HepG2 (cell line): ENCODE results near the gene EYA4. TPM values are rescaled to one million over a fixed set of nuclear protein-coding genes. Genes with fewer than 3 reads are reported as not detected.

Experiments
- ATAC-seq: fragments of 200-7000 bp; cut with Tn5 transposase; 3 replicates; pipeline ENCODE4 v1.9.1; 2020; ENCODE audit warnings: mild to moderate bottlenecking, moderate library complexity
- BruUV-seq: library from RNA; stranded (reverse); fragments of 400-500 nt; replicated peaks from 2 replicates; lab custom pipeline; 2021; lab: Mats Ljungman, UMichigan
- CTCF ChIA-PET: fragments of 300-600 bp; formaldehyde crosslinking; extraction: SDS; loops from one replicate; lab custom pipeline; 2021; ENCODE audit warnings: low total read pairs, inconsistent platforms, low intra/inter-chr PET ratio; lab: Yijun Ruan, JAX
- POLR2A ChIA-PET: fragments of 350-600 bp; sonication (Branson Sonifier 250); formaldehyde crosslinking; loops from one replicate; lab custom pipeline; 2020; ENCODE audit warnings: antibody characterized with exemption, inconsistent platforms; lab: Yijun Ruan, JAX
- DNase-seq: peaks from one replicate; pipeline ENCODE4 v3.0.0-alpha.2; 2015; ENCODE audit warnings: low spot score
- FAIRE-seq: peaks from 3 replicates; lab custom pipeline; 2011; peaks lifted over from hg19 to GRCh38; lab: Jason Lieb, UNC
- H2AFZ ChIP-seq: one replicate; pipeline ENCODE4 v1.6.1; 2011; ENCODE audit warnings: low read length, inconsistent platforms
- H3K27ac ChIP-seq: fragments of 300-600 bp; 3 replicates; pipeline ENCODE4 v1.8.0; 2011; ENCODE audit warnings: mixed run types, mild to moderate bottlenecking, mixed read lengths, low read length, inconsistent platforms; ENCODE audit not compliant: insufficient read depth; ENCODE audit errors: extremely low read length
- H3K27me3 ChIP-seq, 2 experiments: fragments of 200-600 bp in 1 of 2; 2 replicates in 1 of 2; 3 replicates in 1 of 2; pipeline versions ENCODE4 v1.6.0 to v1.8.0; 2011; ENCODE audit warnings: low read length in 2 of 2, mild to moderate bottlenecking in 2 of 2, moderate library complexity in 2 of 2, inconsistent platforms in 1 of 2; ENCODE audit not compliant: insufficient read depth in 2 of 2, control insufficient read depth in 1 of 2
- H3K36me3 ChIP-seq, 2 experiments: fragments of 200-600 bp in 1 of 2; replicated peaks in 1 of 2; 2 replicates in 1 of 2; 3 replicates in 1 of 2; pipeline versions ENCODE4 v1.5.1 to v1.8.0; 2011; ENCODE audit warnings: low read length in 2 of 2, inconsistent platforms in 1 of 2; ENCODE audit not compliant: insufficient read depth in 2 of 2, control insufficient read depth in 1 of 2
- H3K4me1 ChIP-seq: 2 replicates; pipeline ENCODE4 v1.5.1; 2012; ENCODE audit warnings: low read length, inconsistent platforms; ENCODE audit not compliant: insufficient read depth
- H3K4me2 ChIP-seq: 2 replicates; pipeline ENCODE4 v1.6.0; 2011; ENCODE audit warnings: low read depth, low read length, inconsistent platforms
- H3K4me3 ChIP-seq, 3 experiments: fragments of 200-600 bp in 1 of 3; sonication (generic), shearing (Covaris generic) in 1 of 3; replicated peaks in 1 of 3; 2 replicates each; pipeline ENCODE4 v1.5.1; 2011 to 2016; ENCODE audit warnings: low read length in 3 of 3, inconsistent platforms in 2 of 3, low read depth in 2 of 3, mild to moderate bottlenecking in 2 of 3, control low read depth in 1 of 3, mixed read lengths in 1 of 3; ENCODE audit not compliant: insufficient read depth in 1 of 3
- H3K79me2 ChIP-seq: one replicate; pipeline ENCODE4 v1.6.1; 2011; ENCODE audit warnings: low read length, inconsistent platforms; ENCODE audit not compliant: insufficient read depth
- H3K9ac ChIP-seq: 2 replicates; pipeline ENCODE4 v1.6.0; 2011; ENCODE audit warnings: mild to moderate bottlenecking, low read depth, low read length, inconsistent platforms; ENCODE audit not compliant: insufficient read depth
- H3K9me3 ChIP-seq: 2 replicates; pipeline ENCODE4 v1.5.1; 2012; ENCODE audit warnings: mild to moderate bottlenecking, low read length
- H4K20me1 ChIP-seq: 2 replicates; pipeline ENCODE4 v1.6.0; 2011; ENCODE audit warnings: inconsistent platforms, mild to moderate bottlenecking, low read length, moderate library complexity; ENCODE audit not compliant: insufficient read depth
- ARID5B ChIP-seq: IDR thresholded peaks from 2 replicates; pipeline ENCODE4 v1.4.0; 2020; ENCODE audit warnings: mild to moderate bottlenecking, missing genetic modification reagents
- EEA1 ChIP-seq: sonication (generic); formaldehyde crosslinking; IDR thresholded peaks from 2 replicates; pipeline ENCODE4 v1.5.1; 2020; ENCODE audit warnings: mild to moderate bottlenecking, missing genetic modification reagents, borderline replicate concordance
- JUND ChIP-seq: sonication (generic); formaldehyde crosslinking; IDR thresholded peaks from 2 replicates; pipeline ENCODE4 v1.8.0; 2022; ENCODE audit warnings: mild to moderate bottlenecking, missing genetic modification reagents
- KLF16 ChIP-seq, 2 experiments: sonication (generic) in 1 of 2; formaldehyde crosslinking in 1 of 2; IDR thresholded peaks; 2 replicates each; pipeline versions ENCODE4 v1.6.1 to v1.8.0; 2016 to 2023; ENCODE audit warnings: missing genetic modification reagents in 2 of 2, missing compliant biosample characterization in 1 of 2
- MEIS2 ChIP-seq: sonication (generic); formaldehyde crosslinking; IDR thresholded peaks from 2 replicates; pipeline ENCODE4 v1.9.0; 2021; ENCODE audit warnings: mild to moderate bottlenecking, missing genetic modification reagents
- PHF8 ChIP-seq: sonication (generic); formaldehyde crosslinking; IDR thresholded peaks from 2 replicates; pipeline ENCODE4 v1.5.0; 2020; ENCODE audit warnings: missing genetic modification reagents
- ZC3H4 ChIP-seq: sonication (generic); formaldehyde crosslinking; IDR thresholded peaks from 2 replicates; pipeline ENCODE4 v1.4.0; 2020; ENCODE audit warnings: missing genetic modification reagents, borderline replicate concordance
- ZNF296 ChIP-seq: sonication (generic); formaldehyde crosslinking; conservative IDR thresholded peaks from 2 replicates; pipeline ENCODE4 v1.5.0; 2020; ENCODE audit warnings: mild to moderate bottlenecking, missing genetic modification reagents
- ZNF451 ChIP-seq: sonication (generic); formaldehyde crosslinking; IDR thresholded peaks from 2 replicates; pipeline ENCODE4 v1.5.0; 2020; ENCODE audit warnings: mild to moderate bottlenecking, missing genetic modification reagents
- WGBS: methylation state at CpG from one replicate; pipeline ENCODE4 v1.1.6; 2017; ENCODE audit warnings: low lambda C conversion rate; 5-methylcytosine and 5-hydroxymethylcytosine counted together
- in situ Hi-C: cut with HindIII; loops from 2 replicates; pipeline ENCODE4 v1.10.0; 2017; ENCODE audit warnings: low pct_unique_long_range_greater_than_20kb; ENCODE audit not compliant: extremely low pct_ligation_motif_present
- intact Hi-C: fragments of 100-400 bp; cut with micrococcal nuclease; formaldehyde crosslinking; loops from one replicate; pipeline ENCODE4 v1.10.0; 2022; ENCODE audit not compliant: unreplicated experiment
- polyA plus RNA-seq, 8 experiments: library from polyadenylated mRNA; depleted of rRNA in 3 of 8; stranded (reverse) in 7 of 8; unstranded in 1 of 8; fragments of >200 nt; fragmentation: Illumina TruSeq in 4 of 8; extraction: Trizol in 4 of 8; gene quantifications; 2 replicates each; pipeline versions ENCODE4 v1.2.1 to v1.2.3, GENCODE V29; 2011 to 2016; ENCODE audit warnings: low read depth in 4 of 8, missing spikeins in 1 of 8, mixed read lengths in 1 of 8; ENCODE audit not compliant: insufficient read depth in 1 of 8
- total RNA-seq, 5 experiments: library from RNA; depleted of rRNA; stranded (reverse); fragments of >200 nt; fragmentation: Illumina TruSeq; extraction: Trizol; gene quantifications; 2 replicates each; pipeline ENCODE4 v1.2.3, GENCODE V29; 2016; ENCODE audit warnings: low read depth in 1 of 5
- TF ChIP-seq, protein P1 (sequence below): sonication (generic); formaldehyde crosslinking; IDR thresholded peaks from 2 replicates; pipeline ENCODE4 v1.5.0; 2020; ENCODE audit warnings: mild to moderate bottlenecking, missing genetic modification reagents, moderate library complexity
- TF ChIP-seq, protein P2 (sequence below): sonication (generic); formaldehyde crosslinking; IDR thresholded peaks from 2 replicates; pipeline ENCODE4 v1.4.0; 2020; ENCODE audit warnings: mild to moderate bottlenecking, missing genetic modification reagents

EYA4 gene
- total and polyA plus RNA-seq, 2 of the 13 experiments (the other 11 are each of a cell fraction or from before 2014, with no cell fraction given), result not detected

- Histone ChIP-seq H2AFZ (no peak overlapping the region), H3K9ac (no peak overlapping the region), H3K9me3 (no peaks in the 10 kb centered on the region), H3K36me3 (no peaks in the 10 kb centered on the region), H3K4me3 (no peak overlapping the region), H3K79me2 (no peaks in the 10 kb centered on the region), H3K4me2 (no peak overlapping the region), H3K27ac (no peak overlapping the region), H4K20me1 (no peaks in the 10 kb centered on the region), H3K4me1 (no peaks in the 10 kb centered on the region), H3K27me3 (no peaks in the 10 kb centered on the region)
- ATAC-seq, result no peak
- intact Hi-C loops, result no loop called here
- in situ Hi-C loops, result no loop called here
- no TSS peak for BruUV-seq
- ChIA-PET POLR2A (no interaction called here), CTCF (no interaction called here)
- WGBS, result 13% methylated on average over 4 of the region's 4 CpGs
- no peak for FAIRE-seq
- no peak for DNase-seq
- TF ChIP-seq ZNF451 (CRISPR knock-in tag) (no peak), EEA1 (CRISPR knock-in tag) (no peak), ARID5B (no peak), PHF8 (no peak), KLF16 (CRISPR knock-in tag; IDR thresholded peaks at IDR 0.05) (no peak), MEIS2 (no peak), ZC3H4 (no peak), JUND (CRISPR knock-in tag) (no peak), ZNF296 (CRISPR knock-in tag) (no peak)
- TF ChIP-seq, protein P1, sequence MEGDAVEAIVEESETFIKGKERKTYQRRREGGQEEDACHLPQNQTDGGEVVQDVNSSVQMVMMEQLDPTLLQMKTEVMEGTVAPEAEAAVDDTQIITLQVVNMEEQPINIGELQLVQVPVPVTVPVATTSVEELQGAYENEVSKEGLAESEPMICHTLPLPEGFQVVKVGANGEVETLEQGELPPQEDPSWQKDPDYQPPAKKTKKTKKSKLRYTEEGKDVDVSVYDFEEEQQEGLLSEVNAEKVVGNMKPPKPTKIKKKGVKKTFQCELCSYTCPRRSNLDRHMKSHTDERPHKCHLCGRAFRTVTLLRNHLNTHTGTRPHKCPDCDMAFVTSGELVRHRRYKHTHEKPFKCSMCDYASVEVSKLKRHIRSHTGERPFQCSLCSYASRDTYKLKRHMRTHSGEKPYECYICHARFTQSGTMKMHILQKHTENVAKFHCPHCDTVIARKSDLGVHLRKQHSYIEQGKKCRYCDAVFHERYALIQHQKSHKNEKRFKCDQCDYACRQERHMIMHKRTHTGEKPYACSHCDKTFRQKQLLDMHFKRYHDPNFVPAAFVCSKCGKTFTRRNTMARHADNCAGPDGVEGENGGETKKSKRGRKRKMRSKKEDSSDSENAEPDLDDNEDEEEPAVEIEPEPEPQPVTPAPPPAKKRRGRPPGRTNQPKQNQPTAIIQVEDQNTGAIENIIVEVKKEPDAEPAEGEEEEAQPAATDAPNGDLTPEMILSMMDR (CRISPR knock-in tag), result no peak
- TF ChIP-seq, protein P2, sequence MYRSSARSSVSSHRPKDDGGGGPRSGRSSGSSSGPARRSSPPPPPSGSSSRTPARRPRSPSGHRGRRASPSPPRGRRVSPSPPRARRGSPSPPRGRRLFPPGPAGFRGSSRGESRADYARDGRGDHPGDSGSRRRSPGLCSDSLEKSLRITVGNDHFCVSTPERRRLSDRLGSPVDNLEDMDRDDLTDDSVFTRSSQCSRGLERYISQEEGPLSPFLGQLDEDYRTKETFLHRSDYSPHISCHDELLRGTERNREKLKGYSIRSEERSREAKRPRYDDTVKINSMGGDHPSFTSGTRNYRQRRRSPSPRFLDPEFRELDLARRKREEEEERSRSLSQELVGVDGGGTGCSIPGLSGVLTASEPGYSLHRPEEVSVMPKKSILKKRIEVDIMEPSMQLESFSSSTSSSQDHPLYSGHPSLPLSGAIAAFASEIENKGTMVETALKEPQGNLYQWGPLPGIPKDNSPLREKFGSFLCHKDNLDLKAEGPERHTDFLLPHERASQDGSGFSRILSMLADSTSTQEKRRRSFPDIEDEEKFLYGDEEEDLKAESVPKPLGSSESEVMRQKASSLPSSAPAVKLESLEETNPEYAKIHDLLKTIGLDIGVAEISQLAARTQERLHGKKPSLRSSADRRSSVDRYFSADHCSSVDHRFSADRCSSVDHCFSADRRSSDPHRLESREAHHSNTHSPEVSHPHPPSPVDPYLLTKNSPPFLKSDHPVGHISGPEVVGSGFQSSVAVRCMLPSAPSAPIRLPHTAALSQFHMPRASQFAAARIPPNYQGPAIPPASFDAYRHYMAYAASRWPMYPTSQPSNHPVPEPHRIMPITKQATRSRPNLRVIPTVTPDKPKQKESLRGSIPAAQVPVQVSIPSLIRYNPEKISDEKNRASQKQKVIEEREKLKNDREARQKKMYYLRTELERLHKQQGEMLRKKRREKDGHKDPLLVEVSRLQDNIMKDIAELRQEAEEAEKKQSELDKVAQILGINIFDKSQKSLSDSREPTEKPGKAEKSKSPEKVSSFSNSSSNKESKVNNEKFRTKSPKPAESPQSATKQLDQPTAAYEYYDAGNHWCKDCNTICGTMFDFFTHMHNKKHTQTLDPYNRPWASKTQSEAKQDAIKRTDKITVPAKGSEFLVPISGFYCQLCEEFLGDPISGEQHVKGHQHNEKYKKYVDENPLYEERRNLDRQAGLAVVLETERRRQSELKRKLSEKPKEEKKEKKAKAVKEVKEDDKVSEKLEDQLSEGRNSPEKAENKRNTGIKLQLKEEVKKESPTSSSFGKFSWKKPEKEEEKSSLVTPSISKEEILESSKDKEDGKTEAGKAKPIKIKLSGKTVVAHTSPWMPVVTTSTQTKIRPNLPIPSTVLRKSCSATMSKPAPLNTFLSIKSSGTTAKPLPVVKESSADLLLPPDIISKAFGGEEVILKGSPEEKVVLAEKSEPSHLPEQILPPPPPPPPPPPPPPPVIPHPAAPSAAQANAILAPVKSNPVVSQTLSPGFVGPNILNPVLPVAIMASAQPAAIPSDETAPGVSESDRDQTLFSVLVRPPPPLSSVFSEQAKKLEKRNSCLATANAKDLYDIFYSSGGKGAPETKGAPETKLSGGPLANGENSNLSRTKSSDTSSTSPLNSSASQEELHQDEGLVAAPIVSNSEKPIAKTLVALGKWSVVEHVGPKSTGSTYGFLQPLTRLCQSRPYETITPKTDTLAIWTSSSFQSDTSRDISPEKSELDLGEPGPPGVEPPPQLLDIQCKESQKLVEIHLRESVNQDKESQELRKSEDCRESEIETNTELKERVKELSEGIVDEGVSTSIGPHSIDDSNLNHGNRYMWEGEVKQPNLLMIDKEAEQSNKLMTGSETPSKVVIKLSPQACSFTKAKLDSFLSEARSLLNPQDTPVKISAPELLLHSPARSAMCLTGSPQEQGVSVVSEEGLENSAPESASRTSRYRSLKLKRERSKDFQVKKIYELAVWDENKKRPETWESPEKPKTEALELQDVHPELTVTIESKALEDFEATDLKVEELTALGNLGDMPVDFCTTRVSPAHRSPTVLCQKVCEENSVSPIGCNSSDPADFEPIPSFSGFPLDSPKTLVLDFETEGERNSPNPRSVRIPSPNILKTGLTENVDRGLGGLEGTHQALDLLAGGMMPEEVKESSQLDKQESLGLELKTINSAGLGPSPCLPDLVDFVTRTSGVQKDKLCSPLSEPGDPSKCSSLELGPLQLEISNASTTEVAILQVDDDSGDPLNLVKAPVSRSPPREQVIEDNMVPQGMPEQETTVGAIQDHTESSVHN, result no peak
These were observed 225.5 kb downstream of the EYA4 start for GRCh38 chr6:133466680-133467079.
